Hematopoietic multipotent progenitor cell treated with erythropoietin and hydrocortisone succinate and interleukin-3 and kit ligand, for 15 days (in vitro differentiated cells): ENCODE data around the gene TACO1.

Source experiments
- DNase-seq: peaks from one replicate; pipeline ENCODE4 v3.0.0-alpha.2; 2015; ENCODE audit warnings: low spot score

Gene TACO1

DNA sequence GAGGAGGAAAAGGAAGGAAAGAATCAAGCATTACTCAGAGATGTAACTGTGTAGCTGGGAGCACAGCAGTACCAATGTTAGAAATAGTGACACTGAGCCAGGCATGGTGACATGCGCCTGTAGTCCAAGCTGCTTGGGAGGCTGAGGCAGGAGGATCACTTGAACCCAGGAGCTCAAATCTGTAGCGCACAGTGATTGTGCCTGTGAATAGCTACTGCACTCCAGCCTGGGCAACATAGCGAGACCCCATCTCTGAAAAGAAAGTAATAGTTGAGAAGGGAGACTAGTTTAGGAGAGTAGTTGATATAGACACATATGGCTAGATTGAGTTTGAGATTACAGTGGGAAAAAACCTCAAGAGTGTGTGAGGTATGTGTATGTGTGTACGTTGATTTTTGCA, 39.3 kb downstream of the TACO1 start:
- DNase-seq, result no peak

GRCh38 chr17:63641692-63642448, 41.2 kb downstream of the TACO1 start:
- no peak for DNase-seq

DNA sequence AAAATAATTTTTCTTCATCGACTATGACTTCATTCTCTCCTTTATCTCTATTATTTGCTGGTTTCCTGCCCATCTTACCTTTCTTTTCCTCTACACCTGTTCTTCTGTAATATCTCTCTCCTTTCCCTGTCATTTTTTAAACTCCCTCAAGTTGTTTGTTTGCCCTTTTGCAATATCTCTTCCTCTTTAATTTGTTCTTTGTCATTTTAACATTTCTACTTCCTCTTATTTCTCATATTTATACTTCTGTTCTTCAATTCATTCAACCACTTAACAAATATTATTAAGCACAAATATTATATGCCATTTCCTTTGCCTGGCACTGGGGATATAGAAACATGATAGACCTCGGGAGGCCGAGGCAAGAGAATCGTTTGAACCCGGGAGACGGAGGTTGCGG, 44.2 kb downstream of the TACO1 start:
- DNase-seq, result no peak

GRCh38 chr17:63645775-63646487, 45.2 kb downstream of the TACO1 start:
- no peak for DNase-seq

- no peak for DNase-seq
Measured at GRCh38 chr17:63646488-63646806, 45.8 kb downstream of the TACO1 start.

DNA sequence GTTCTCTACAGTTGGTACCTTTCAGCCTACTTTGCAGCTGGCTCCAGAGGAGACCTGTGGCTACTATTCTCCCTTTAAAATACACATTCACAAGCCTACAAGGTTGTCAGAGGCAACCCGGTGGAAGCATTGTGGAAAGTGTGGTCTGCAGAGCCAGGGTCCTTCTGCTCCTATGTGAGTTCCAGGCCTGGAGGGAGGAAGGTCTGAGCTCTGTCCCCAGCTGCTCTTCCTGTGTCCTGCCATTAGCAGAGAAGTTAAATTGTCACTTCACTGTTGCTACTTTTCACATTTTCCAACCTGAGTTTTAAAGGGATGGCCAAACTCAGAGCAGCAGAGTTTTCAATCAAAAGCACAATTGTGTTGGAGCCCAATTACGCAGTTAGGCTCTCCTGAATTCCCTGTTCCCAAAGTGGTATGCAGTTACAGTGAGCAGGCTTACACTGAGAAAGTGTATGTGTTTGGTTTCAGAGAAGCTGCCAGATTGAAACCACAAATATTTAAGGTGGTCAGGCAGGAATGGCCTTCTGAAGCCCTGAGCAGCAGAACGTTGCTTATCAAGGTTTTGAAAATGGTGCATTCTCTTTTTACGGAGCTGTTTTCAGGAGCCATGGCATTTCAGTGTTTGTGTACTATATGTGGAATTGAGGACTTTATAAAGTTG, 46.5 kb downstream of the TACO1 start:
- DNase-seq, result no peak

DNA sequence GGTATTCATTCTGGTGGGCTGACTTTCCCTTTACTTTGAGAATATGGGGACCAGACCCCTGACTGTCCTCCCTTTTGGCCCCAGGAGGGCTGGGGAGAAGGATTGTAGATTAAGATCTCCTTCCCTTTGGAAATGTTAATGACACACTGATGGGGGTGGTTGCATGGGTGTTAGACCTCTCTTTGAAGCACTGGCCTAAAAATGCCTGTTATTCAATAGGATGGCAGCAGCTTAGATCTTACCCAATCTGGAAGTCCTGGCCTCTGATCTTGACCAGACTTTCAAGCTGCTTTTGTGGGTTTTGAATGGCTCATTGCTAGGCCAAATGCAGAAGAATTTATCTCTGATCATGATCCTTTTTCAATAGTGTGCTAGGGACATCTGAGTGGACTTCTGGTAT, 47.2 kb downstream of the TACO1 start:
- no peak for DNase-seq

GRCh38 chr17:63649813-63650212, 49.1 kb downstream of the TACO1 start:
- DNase-seq, result no peak

- DNase-seq, result no peak
Measured at GRCh38 chr17:63652106-63652505, 51.4 kb downstream of the TACO1 start.

- DNase-seq, result no peak
Measured at GRCh38 chr17:63653050-63653449, 52.4 kb downstream of the TACO1 start.

DNA sequence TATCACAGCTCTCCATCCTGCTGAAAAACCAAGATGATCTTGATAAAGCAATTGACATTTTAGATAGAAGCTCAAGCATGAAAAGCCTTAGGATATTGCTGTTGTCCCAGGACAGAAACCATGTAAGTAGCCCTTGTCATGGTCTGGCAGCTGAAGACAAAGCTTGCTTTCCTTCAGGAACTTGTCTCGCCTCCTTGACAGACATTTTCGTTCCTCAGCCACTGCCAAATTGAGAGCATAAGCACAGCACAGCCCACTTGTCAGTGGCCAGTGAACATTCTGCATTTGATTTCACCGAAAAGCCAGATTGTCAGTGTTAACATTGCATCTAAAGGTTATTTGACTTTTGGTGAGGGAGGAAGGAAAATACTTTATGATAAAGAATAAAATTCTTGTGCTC, 57.1 kb downstream of the TACO1 start:
- no peak for DNase-seq
